HepG2 (cell line): ENCODE data around the gene PDCD1LG2. TPM values are rescaled to one million over a fixed set of nuclear protein-coding genes. Genes with fewer than 3 reads are reported as not detected.

Experiments used
- ATAC-seq: fragments of 200-7000 bp; cut with Tn5 transposase; 3 replicates; pipeline ENCODE4 v1.9.1; 2020; ENCODE audit warnings: mild to moderate bottlenecking, moderate library complexity
- BruUV-seq: library from RNA; stranded (reverse); fragments of 400-500 nt; replicated peaks from 2 replicates; lab custom pipeline; 2021; lab: Mats Ljungman, UMichigan
- CTCF ChIA-PET: fragments of 300-600 bp; formaldehyde crosslinking; extraction: SDS; loops from one replicate; lab custom pipeline; 2021; ENCODE audit warnings: low total read pairs, inconsistent platforms, low intra/inter-chr PET ratio; lab: Yijun Ruan, JAX
- POLR2A ChIA-PET: fragments of 350-600 bp; sonication (Branson Sonifier 250); formaldehyde crosslinking; loops from one replicate; lab custom pipeline; 2020; ENCODE audit warnings: antibody characterized with exemption, inconsistent platforms; lab: Yijun Ruan, JAX
- DNase-seq: peaks from one replicate; pipeline ENCODE4 v3.0.0-alpha.2; 2015; ENCODE audit warnings: low spot score
- FAIRE-seq: peaks from 3 replicates; lab custom pipeline; 2011; peaks lifted over from hg19 to GRCh38; lab: Jason Lieb, UNC
- H2AFZ ChIP-seq: one replicate; pipeline ENCODE4 v1.6.1; 2011; ENCODE audit warnings: low read length, inconsistent platforms
- H3K27ac ChIP-seq: fragments of 300-600 bp; 3 replicates; pipeline ENCODE4 v1.8.0; 2011; ENCODE audit warnings: mixed run types, mild to moderate bottlenecking, mixed read lengths, low read length, inconsistent platforms; ENCODE audit not compliant: insufficient read depth; ENCODE audit errors: extremely low read length
- H3K27me3 ChIP-seq, 2 experiments: fragments of 200-600 bp in 1 of 2; 2 replicates in 1 of 2; 3 replicates in 1 of 2; pipeline versions ENCODE4 v1.6.0 to v1.8.0; 2011; ENCODE audit warnings: low read length in 2 of 2, mild to moderate bottlenecking in 2 of 2, moderate library complexity in 2 of 2, inconsistent platforms in 1 of 2; ENCODE audit not compliant: insufficient read depth in 2 of 2, control insufficient read depth in 1 of 2
- H3K36me3 ChIP-seq, 2 experiments: fragments of 200-600 bp in 1 of 2; replicated peaks in 1 of 2; 2 replicates in 1 of 2; 3 replicates in 1 of 2; pipeline versions ENCODE4 v1.5.1 to v1.8.0; 2011; ENCODE audit warnings: low read length in 2 of 2, inconsistent platforms in 1 of 2; ENCODE audit not compliant: insufficient read depth in 2 of 2, control insufficient read depth in 1 of 2
- H3K4me1 ChIP-seq: 2 replicates; pipeline ENCODE4 v1.5.1; 2012; ENCODE audit warnings: low read length, inconsistent platforms; ENCODE audit not compliant: insufficient read depth
- H3K4me2 ChIP-seq: 2 replicates; pipeline ENCODE4 v1.6.0; 2011; ENCODE audit warnings: low read depth, low read length, inconsistent platforms
- H3K4me3 ChIP-seq, 3 experiments: fragments of 200-600 bp in 1 of 3; sonication (generic), shearing (Covaris generic) in 1 of 3; replicated peaks in 1 of 3; 2 replicates each; pipeline ENCODE4 v1.5.1; 2011 to 2016; ENCODE audit warnings: low read length in 3 of 3, inconsistent platforms in 2 of 3, low read depth in 2 of 3, mild to moderate bottlenecking in 2 of 3, control low read depth in 1 of 3, mixed read lengths in 1 of 3; ENCODE audit not compliant: insufficient read depth in 1 of 3
- H3K79me2 ChIP-seq: one replicate; pipeline ENCODE4 v1.6.1; 2011; ENCODE audit warnings: low read length, inconsistent platforms; ENCODE audit not compliant: insufficient read depth
- H3K9ac ChIP-seq: 2 replicates; pipeline ENCODE4 v1.6.0; 2011; ENCODE audit warnings: mild to moderate bottlenecking, low read depth, low read length, inconsistent platforms; ENCODE audit not compliant: insufficient read depth
- H3K9me3 ChIP-seq: 2 replicates; pipeline ENCODE4 v1.5.1; 2012; ENCODE audit warnings: mild to moderate bottlenecking, low read length
- H4K20me1 ChIP-seq: 2 replicates; pipeline ENCODE4 v1.6.0; 2011; ENCODE audit warnings: inconsistent platforms, mild to moderate bottlenecking, low read length, moderate library complexity; ENCODE audit not compliant: insufficient read depth
- EED ChIP-seq: sonication (generic); formaldehyde crosslinking; IDR thresholded peaks from 2 replicates; pipeline ENCODE4 v1.5.0; 2020; ENCODE audit warnings: mild to moderate bottlenecking, missing genetic modification reagents
- FLYWCH1 ChIP-seq: sonication (generic); formaldehyde crosslinking; IDR thresholded peaks from 2 replicates; pipeline ENCODE4 v1.8.1; 2023; ENCODE audit warnings: mild to moderate bottlenecking, missing genetic modification reagents
- POLR2AphosphoS2 ChIP-seq: IDR thresholded peaks from 2 replicates; pipeline ENCODE4 v1.6.1; 2011; ENCODE audit warnings: low read depth, low read length, improper control_type of control experiment
- RFX3 ChIP-seq: IDR thresholded peaks from 2 replicates; pipeline ENCODE4 v1.6.1; 2016; ENCODE audit warnings: missing biosample characterization, missing genetic modification reagents
- ZFP41 ChIP-seq: sonication (generic); formaldehyde crosslinking; IDR thresholded peaks from 2 replicates; pipeline ENCODE4 v1.4.0; 2020; ENCODE audit warnings: mild to moderate bottlenecking, missing genetic modification reagents, borderline replicate concordance
- ZFYVE20 ChIP-seq: sonication (generic); formaldehyde crosslinking; IDR thresholded peaks from 2 replicates; pipeline ENCODE4 v1.8.0; 2023; ENCODE audit warnings: low read depth, mild to moderate bottlenecking, moderate library complexity, missing genetic modification reagents, borderline replicate concordance
- ZNF17 ChIP-seq: sonication (generic); formaldehyde crosslinking; IDR thresholded peaks from 2 replicates; pipeline ENCODE4 v1.5.0; 2020; ENCODE audit warnings: mild to moderate bottlenecking, missing genetic modification reagents
- ZNF33A ChIP-seq: sonication (generic); formaldehyde crosslinking; IDR thresholded peaks from 2 replicates; pipeline ENCODE4 v1.5.1; 2020; ENCODE audit warnings: missing genetic modification reagents, mild to moderate bottlenecking, moderate library complexity, borderline replicate concordance
- ZNF512B ChIP-seq: sonication (generic); formaldehyde crosslinking; IDR thresholded peaks from 2 replicates; pipeline ENCODE4 v1.5.1; 2020; ENCODE audit warnings: missing genetic modification reagents, mild to moderate bottlenecking, borderline replicate concordance
- ZNF841 ChIP-seq: sonication (generic); formaldehyde crosslinking; IDR thresholded peaks from 2 replicates; pipeline ENCODE4 v1.8.1; 2023; ENCODE audit warnings: missing genetic modification reagents, borderline replicate concordance
- ZSCAN12 ChIP-seq: sonication (generic); formaldehyde crosslinking; IDR thresholded peaks from 2 replicates; pipeline ENCODE4 v1.9.0; 2021; ENCODE audit warnings: mild to moderate bottlenecking, missing genetic modification reagents
- WGBS: methylation state at CpG from one replicate; pipeline ENCODE4 v1.1.6; 2017; ENCODE audit warnings: low lambda C conversion rate; 5-methylcytosine and 5-hydroxymethylcytosine counted together
- in situ Hi-C: cut with HindIII; loops from 2 replicates; pipeline ENCODE4 v1.10.0; 2017; ENCODE audit warnings: low pct_unique_long_range_greater_than_20kb; ENCODE audit not compliant: extremely low pct_ligation_motif_present
- intact Hi-C: fragments of 100-400 bp; cut with micrococcal nuclease; formaldehyde crosslinking; loops from one replicate; pipeline ENCODE4 v1.10.0; 2022; ENCODE audit not compliant: unreplicated experiment
- polyA plus RNA-seq, 8 experiments: library from polyadenylated mRNA; depleted of rRNA in 3 of 8; stranded (reverse) in 7 of 8; unstranded in 1 of 8; fragments of >200 nt; fragmentation: Illumina TruSeq in 4 of 8; extraction: Trizol in 4 of 8; gene quantifications; 2 replicates each; pipeline versions ENCODE4 v1.2.1 to v1.2.3, GENCODE V29; 2011 to 2016; ENCODE audit warnings: low read depth in 4 of 8, missing spikeins in 1 of 8, mixed read lengths in 1 of 8; ENCODE audit not compliant: insufficient read depth in 1 of 8
- total RNA-seq, 5 experiments: library from RNA; depleted of rRNA; stranded (reverse); fragments of >200 nt; fragmentation: Illumina TruSeq; extraction: Trizol; gene quantifications; 2 replicates each; pipeline ENCODE4 v1.2.3, GENCODE V29; 2016; ENCODE audit warnings: low read depth in 1 of 5
- TF ChIP-seq, protein P1 (sequence below): sonication (generic); formaldehyde crosslinking; IDR thresholded peaks from 2 replicates; pipeline ENCODE4 v1.5.0; 2020; ENCODE audit warnings: missing genetic modification reagents

Gene PDCD1LG2
- total and polyA plus RNA-seq, 2 of the 13 experiments (the other 11 are each of a cell fraction or from before 2014, with no cell fraction given): not detected

DNA sequence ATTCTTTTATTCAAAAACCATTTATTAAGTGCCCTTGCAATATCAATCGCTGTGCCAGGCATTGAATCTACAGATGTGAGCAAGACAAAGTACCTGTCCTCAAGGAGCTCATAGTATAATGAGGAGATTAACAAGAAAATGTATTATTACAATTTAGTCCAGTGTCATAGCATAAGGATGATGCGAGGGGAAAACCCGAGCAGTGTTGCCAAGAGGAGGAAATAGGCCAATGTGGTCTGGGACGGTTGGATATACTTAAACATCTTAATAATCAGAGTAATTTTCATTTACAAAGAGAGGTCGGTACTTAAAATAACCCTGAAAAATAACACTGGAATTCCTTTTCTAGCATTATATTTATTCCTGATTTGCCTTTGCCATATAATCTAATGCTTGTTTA lies 41.5 kb upstream of the PDCD1LG2 start:
- TF ChIP-seq ZSCAN12 (CRISPR knock-in tag) (no peak), ZNF841 (CRISPR knock-in tag) (no peak), ZFP41 (CRISPR knock-in tag) (no peak), ZNF512B (CRISPR knock-in tag) (no peak), ZNF33A (CRISPR knock-in tag) (no peak)
- 15% methylated on average over 5 of the region's 5 CpGs for WGBS
- Histone ChIP-seq H3K9ac (no peak overlapping the region), H3K36me3 (no peaks in the 10 kb centered on the region), H3K4me1 (no peaks in the 10 kb centered on the region), H3K79me2 (no peaks in the 10 kb centered on the region), H3K4me3 (no peak overlapping the region), H3K9me3 (no peaks in the 10 kb centered on the region), H3K4me2 (no peak overlapping the region), H4K20me1 (no peaks in the 10 kb centered on the region), H3K27me3 (0 out of 5 replicates have a peak, but pooled peaks cover 0 to 3% of the 10 kb centered on the region in 2 experiments), H2AFZ (no peak overlapping the region), H3K27ac (no peak overlapping the region)
- ATAC-seq (no peak), DNase-seq (no peak), FAIRE-seq (no peak)
- intact Hi-C loops: no loop called here
- ChIA-PET CTCF (no interaction called here), POLR2A (no interaction called here)
- no TSS peak for BruUV-seq
- in situ Hi-C loops: no loop called here

GRCh38 chr9:5470122-5470521 lies 40.2 kb upstream of the PDCD1LG2 start:
- no peak for ATAC-seq

More at GRCh38 chr9:5470122-5470521, 40.2 kb upstream of the PDCD1LG2 start:
- in situ Hi-C loops: no loop called here
- WGBS: 4% methylated on average over 1 of the region's 1 CpG
- Histone ChIP-seq H3K4me2 (no peak overlapping the region), H3K4me3 (no peak overlapping the region), H4K20me1 (no peaks in the 10 kb centered on the region), H3K9me3 (no peaks in the 10 kb centered on the region), H2AFZ (no peak overlapping the region), H3K27ac (no peak overlapping the region), H3K4me1 (no peaks in the 10 kb centered on the region), H3K79me2 (no peaks in the 10 kb centered on the region), H3K27me3 (0 out of 5 replicates have a peak, but pooled peaks cover 0 to 3% of the 10 kb centered on the region in 2 experiments), H3K9ac (no peak overlapping the region), H3K36me3 (no peaks in the 10 kb centered on the region)
- FAIRE-seq (no peak), DNase-seq (no peak)
- ChIA-PET POLR2A (no interaction called here), CTCF (no interaction called here)
- no TSS peak for BruUV-seq
- TF ChIP-seq, protein P1, sequence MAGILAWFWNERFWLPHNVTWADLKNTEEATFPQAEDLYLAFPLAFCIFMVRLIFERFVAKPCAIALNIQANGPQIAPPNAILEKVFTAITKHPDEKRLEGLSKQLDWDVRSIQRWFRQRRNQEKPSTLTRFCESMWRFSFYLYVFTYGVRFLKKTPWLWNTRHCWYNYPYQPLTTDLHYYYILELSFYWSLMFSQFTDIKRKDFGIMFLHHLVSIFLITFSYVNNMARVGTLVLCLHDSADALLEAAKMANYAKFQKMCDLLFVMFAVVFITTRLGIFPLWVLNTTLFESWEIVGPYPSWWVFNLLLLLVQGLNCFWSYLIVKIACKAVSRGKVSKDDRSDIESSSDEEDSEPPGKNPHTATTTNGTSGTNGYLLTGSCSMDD (CRISPR knock-in tag): no peak
- TF ChIP-seq ZNF17 (CRISPR knock-in tag) (no peak), EED (CRISPR knock-in tag) (no peak), RFX3 (CRISPR knock-in tag) (no peak), FLYWCH1 (no peak), ZFYVE20 (CRISPR knock-in tag) (no peak), POLR2AphosphoS2 (no peak)
- intact Hi-C loops: no loop called here
